Stimulated activated CD4-positive, alpha-beta T cell treated with anti-CD3 and anti-CD28 coated beads, Interleukin-2, amount 100 ng/mL, for 4 hours (primary cell): ENCODE data around the gene ANKRD11.

Source experiments
- DNase-seq: peaks from one replicate; pipeline ENCODE4 v3.0.0-alpha.2; 2020; ENCODE audit warnings: low read depth

ANKRD11 gene

DNA sequence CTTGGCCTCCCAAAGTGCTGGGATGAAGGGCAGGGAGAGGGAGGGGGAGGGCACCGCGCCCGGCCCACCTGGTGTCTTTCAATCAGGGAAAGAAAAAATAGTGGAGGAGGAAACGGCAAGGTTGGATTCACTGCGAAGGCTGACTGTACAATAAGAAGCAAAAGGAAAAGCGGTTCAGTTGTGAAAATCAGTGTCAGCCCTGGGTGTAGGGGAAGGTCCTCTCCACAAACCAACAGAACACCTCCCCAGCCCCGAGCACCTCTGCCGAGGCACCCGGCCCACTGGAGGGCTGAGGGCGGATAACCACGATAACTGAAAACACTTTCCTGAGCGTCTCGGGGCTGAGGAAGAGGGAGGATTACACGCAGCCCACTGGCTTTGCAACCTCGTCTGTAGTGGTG is 16.4 kb upstream of the ANKRD11 start:
- no peak for DNase-seq

GRCh38 chr16:89506113-89506504 is 15.7 kb upstream of the ANKRD11 start:
- no peak for DNase-seq

- peak; percentile 88 for DNase-seq
Observed at GRCh38 chr16:89505204-89506112, 15.1 kb upstream of the ANKRD11 start.

DNA sequence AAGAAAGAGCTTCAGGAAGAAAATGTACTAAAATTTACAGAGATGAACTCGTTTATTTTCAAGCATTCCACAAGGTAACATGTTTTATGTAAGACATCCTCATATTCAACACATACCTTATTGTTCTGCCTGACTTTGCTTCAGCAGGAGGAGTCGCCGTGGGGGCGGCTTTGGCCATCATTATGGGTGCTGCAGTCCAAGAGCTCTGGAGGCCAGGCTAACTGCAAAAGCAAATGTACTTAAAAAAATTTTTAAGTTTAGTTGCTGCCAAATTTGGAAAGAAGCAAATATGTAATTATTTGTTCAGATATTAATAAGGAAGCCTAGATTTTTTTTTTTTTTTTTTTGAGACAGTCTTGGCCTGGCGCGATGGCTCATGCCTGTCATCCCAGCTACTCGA is 13.7 kb upstream of the ANKRD11 start:
- no peak for DNase-seq

GRCh38 chr16:89502081-89502843 is 11.9 kb upstream of the ANKRD11 start:
- no peak for DNase-seq

DNA sequence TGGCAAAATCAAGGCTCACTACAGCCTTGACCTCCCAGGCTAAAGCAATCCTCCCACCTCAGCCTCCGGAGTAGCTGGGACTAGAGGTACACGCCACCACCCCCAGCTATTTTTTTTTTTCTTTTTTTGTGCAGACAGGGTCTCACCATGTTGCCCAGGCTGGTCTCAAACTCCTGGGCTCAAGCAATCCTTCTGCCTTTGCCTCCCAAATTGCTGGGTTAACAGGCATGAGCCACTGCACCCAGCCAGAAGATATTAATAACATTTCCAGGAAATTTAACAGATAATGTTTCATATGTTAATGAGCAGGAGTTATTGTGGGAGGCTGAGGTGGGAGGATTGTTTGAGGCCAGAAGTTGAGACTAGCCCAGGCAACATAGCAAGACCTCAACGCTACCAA is 9.4 kb upstream of the ANKRD11 start:
- no peak for DNase-seq

DNA sequence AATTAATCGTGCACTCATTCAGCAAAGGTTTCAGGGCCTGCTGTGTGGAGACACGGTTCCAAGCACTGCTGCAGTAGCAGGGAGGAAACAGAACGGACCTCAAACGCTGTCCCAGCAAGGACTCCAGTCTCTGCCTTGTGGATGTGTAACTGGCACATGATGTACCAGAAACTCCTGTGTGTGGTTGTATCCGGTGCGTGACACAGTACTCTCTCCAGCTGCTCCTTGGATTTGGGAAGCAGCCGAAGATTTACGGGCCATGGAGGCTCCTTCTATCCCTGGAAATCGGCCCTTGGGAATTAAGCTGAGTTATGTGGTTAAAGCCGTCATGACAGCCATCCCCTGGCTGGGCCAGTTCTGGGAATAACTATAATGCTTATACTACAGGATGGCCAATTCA is 8.5 kb upstream of the ANKRD11 start:
- DNase-seq: no peak

GRCh38 chr16:89495121-89495520 is 4.8 kb upstream of the ANKRD11 start:
- no peak for DNase-seq

GRCh38 chr16:89493776-89494175 is 3.4 kb upstream of the ANKRD11 start:
- no peak for DNase-seq

DNA sequence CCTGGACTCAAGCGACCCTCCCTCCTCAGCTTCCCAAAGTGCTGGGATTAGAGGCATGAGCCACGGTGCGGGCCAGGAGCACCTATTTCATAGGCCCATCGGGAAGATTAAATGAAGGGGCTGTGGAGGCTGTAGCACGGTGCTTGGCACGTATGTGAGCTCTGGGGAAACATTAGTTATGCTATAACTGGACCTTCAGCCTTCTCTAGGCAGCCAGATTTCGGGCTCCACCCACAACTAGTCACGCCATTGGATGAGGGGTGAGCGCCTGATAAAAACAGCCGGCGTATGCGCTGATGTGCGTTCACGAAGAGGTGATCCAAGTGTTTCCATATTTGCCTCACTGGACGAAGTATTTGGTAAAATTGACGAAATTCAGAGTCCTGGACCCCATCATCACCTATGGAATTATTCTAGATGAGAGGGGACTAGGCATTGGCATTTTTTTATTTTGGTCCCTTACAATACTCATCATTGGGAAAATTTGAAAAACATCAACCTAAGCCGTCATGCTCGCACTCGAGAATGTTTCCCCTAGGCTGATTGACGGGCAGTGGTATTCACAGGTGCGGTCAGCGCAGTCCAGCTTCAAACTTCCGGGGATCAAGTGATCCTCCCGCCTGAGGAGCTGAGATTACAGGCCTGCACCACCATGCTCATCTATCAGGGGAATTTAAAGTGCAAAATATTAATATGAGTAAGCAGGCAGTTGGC is 1.8 kb upstream of the ANKRD11 start:
- DNase-seq: no peak

- DNase-seq: no peak
Observed at GRCh38 chr16:89491238-89491869, 993 bp upstream of the ANKRD11 start.

DNA sequence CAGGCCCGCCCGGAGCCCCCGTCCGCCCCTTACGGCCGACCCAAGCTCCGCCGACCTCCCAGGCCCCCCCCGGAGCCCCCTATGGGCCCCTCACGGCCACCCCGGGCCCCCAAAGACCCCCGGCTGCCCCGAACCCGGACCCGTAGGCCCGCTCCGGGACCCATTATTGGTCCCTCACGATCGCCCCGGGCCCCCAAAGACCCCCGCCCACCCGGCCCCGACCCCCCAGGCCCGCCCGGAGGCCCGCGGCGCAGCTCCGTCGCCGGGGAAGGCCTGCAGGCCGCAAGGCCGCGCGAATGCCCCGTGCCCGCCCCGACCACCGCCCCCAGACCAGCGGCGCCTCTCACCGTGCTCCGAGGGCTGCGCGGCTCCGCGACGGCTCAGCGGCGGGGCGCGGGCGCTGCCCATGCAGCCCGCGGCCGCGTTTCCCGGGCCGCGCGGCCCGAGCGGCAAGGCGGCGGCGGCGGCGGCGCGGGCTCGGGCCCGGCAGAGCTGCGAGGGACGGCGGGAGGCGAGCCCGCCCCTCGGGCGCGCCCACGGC is 393 bp downstream of the ANKRD11 start:
- DNase-seq: no peak

GRCh38 chr16:89489040-89489897 is 1.1 kb downstream of the ANKRD11 start:
- peak; percentile 87 for DNase-seq

GRCh38 chr16:89485701-89486246 is 4.6 kb downstream of the ANKRD11 start:
- no peak for DNase-seq

- no peak for DNase-seq
Observed at GRCh38 chr16:89484923-89485679, 5.3 kb downstream of the ANKRD11 start.

- no peak for DNase-seq
Observed at GRCh38 chr16:89484041-89484501, 6.3 kb downstream of the ANKRD11 start.

- no peak for DNase-seq
Observed at GRCh38 chr16:89482817-89483205, 7.5 kb downstream of the ANKRD11 start.

DNA sequence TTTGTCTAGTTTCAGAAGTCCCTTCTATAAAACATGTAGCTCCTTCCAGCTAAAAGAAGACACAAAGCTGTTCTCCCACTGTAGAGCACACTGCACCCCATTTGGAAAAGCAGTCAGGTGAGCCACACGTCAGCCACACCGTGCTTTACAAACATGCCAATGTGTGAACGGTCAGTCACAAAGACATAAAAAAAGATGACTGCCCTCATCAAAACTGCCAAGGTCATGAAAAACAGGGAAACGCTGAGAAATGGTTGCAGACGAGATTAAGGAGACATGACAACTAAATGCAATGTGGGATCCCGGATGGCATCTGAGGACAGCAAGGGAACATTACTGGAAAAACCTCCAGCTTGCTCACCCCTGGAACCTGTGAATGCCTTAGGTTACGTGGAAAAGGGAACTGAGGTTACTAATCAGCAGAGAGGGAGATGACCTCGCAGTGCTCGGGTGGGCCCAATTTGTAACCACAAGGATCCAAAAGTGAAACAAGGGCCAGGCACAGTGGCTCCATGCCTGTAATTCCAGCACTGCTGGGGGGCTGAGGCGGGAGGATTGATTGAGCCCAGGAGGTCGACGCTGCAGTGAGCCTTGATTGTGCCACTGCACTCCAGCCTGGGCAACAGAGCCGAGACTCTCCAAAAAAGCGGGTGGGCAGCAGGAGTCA is 8.1 kb downstream of the ANKRD11 start:
- no peak for DNase-seq

DNA sequence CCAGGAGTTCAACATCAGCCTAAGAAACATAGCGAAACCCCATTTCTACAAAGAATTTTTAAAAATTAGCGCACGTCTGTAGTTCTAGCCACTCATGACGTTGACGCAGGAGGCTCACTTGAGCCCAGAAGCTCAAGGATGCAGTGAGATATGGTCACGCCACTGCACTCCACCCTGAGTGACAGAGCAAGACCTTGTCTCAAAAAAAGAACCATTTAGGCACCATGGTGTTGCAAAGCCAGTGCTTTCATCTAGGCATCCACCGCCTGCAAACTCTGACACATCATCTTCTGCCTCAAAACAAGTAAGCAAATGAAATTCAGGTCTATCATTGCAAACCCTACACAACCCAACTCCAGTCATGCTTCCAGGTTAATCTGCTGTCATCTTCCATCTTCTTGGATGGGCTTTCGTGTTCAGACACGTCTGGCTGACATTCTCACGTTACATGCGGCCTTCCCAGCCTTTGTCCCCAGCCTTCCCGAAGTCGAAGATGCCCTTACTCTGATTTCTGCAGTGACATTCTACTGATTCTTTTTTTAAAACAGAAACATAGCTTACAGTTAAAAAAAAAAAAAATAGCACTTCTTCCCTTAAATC is 8.9 kb downstream of the ANKRD11 start:
- no peak for DNase-seq
